ENCODE data around the gene BLNK. TPM values are rescaled to one million over a fixed set of nuclear protein-coding genes. Genes with fewer than 3 reads are reported as not detected.
A peak's percentile ranks its signal among the peaks of the same experiment; 100 is the strongest.
"Not testable (repeated sequence)": the region's sequence is repeated elsewhere in the genome, so short reads cannot be mapped to it uniquely, and the experiment has no call there.

The BLNK gene
- total RNA-seq, 1 donor from 2014 or later: 267 TPM

DNA sequence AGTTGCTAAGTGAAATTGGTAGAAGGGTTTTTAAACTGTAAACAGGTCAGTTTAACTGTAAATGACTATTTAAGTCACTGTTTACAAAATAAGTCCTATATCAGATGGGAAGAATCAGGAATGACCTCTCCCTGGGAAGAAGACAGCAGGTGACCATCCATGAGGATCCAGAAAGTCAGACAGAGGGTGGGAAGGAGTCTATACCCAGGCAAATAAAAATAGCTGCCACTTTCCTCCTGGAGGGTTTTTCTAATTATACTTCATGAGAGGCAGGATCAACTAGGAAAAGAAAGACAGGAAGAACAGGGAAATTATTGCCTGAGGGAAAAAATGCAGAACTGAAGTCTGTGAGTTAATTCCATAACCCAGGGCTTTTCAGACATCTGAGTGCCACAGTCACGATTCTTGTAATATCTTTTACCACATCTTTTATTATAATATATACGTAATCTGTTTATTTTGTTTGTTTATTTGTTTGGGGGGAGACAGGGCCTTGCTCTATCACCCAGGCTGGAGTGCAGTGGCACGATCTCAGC, 39.9 kb upstream of the BLNK start:
- H3K4me1 Mint-ChIP-seq: peaks cover 8% of the 10 kb centered on the region
- no peaks in the 10 kb centered on the region for H3K9me3 Mint-ChIP-seq
- intact Hi-C loops (cut with micrococcal nuclease): no loop called here
- ChIA-PET CTCF (no interaction called here), POLR2A (no interaction called here)
- no peaks in the 10 kb centered on the region for H3K36me3 Mint-ChIP-seq (ENCODE audit: low read depth)
- no peak for TF ChIP-seq CTCF (IDR thresholded peaks at IDR 0.05)
- no peak for DNase-seq
- peaks cover 14% of the 10 kb centered on the region for H3K27me3 Mint-ChIP-seq
- no peak for ATAC-seq (ENCODE audit: low read depth)
- H3K4me3 Mint-ChIP-seq: no peak overlapping the region
- H3K27ac Mint-ChIP-seq: no peak overlapping the region

- H3K4me3 Mint-ChIP-seq: no peak overlapping the region
- ChIA-PET POLR2A (no interaction called here), CTCF (interaction anchor here (1.3 kb wide), 2 partner anchors 16 to 81 kb away, joined by 4 read pairs; no protein-coding TSS in a partner anchor)
- ATAC-seq (ENCODE audit: low read depth) (no peak), DNase-seq (no peak)
- intact Hi-C loops (cut with micrococcal nuclease): no loop called here
- TF ChIP-seq CTCF (IDR thresholded peaks at IDR 0.05): no peak
- H3K36me3 Mint-ChIP-seq (ENCODE audit: low read depth): no peaks in the 10 kb centered on the region
- no peak overlapping the region for H3K27ac Mint-ChIP-seq
- peaks cover 14% of the 10 kb centered on the region for H3K4me1 Mint-ChIP-seq
- peaks cover 10% of the 10 kb centered on the region for H3K27me3 Mint-ChIP-seq
- no peaks in the 10 kb centered on the region for H3K9me3 Mint-ChIP-seq
These were observed 38.9 kb upstream of the BLNK start for GRCh38 chr10:96310321-96310669.

GRCh38 chr10:96309628-96310320, 38.4 kb upstream of the BLNK start:
- no peak overlapping the region for H3K4me3 Mint-ChIP-seq
- H3K27me3 Mint-ChIP-seq: peaks cover 14% of the 10 kb centered on the region
- no peaks in the 10 kb centered on the region for H3K36me3 Mint-ChIP-seq (ENCODE audit: low read depth)
- H3K9me3 Mint-ChIP-seq: no peaks in the 10 kb centered on the region
- TF ChIP-seq CTCF (IDR thresholded peaks at IDR 0.05): no peak
- H3K27ac Mint-ChIP-seq: no peak overlapping the region
- ChIA-PET CTCF (interaction anchor here (1.3 kb wide), 2 partner anchors 15 to 80 kb away, joined by 4 read pairs; no protein-coding TSS in a partner anchor), POLR2A (no interaction called here)
- ATAC-seq (ENCODE audit: low read depth) (no peak), DNase-seq (no peak)
- H3K4me1 Mint-ChIP-seq: peaks cover 17% of the 10 kb centered on the region
- intact Hi-C loops (cut with micrococcal nuclease): no loop called here

DNA sequence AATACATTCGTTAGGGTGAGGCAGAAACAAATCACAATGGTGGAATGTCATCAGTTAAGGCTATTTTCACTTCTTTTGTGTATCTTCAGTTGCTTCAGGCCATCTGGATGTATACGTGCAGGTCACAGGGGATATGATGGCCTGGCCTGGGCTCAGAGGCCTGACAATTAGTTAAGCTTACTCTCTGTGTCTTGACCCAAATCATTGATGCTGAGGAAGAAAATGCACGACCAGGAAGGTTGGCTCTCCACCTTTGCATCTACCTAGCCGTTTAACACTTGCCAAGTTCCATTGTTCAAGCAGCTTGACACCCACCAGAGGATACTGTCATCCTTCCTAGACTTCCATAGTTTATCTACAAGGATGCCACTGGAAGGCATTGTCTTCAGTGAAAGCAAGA, 37.5 kb upstream of the BLNK start:
- intact Hi-C loops (cut with micrococcal nuclease); H3K36me3 Mint-ChIP-seq (ENCODE audit: low read depth); DNase-seq; POLR2A ChIA-PET; H3K9me3 Mint-ChIP-seq; H3K27ac Mint-ChIP-seq; ATAC-seq (ENCODE audit: low read depth); H3K4me3 Mint-ChIP-seq: not testable (repeated sequence)
- Mint-ChIP-seq H3K27me3 (peaks cover 21% of the 10 kb centered on the region), H3K4me1 (peaks cover 25% of the 10 kb centered on the region)
- CTCF ChIA-PET: interaction anchor here (2.0 kb wide), 1 partner anchor 79 kb away, joined by 9 read pairs; no protein-coding TSS in a partner anchor

GRCh38 chr10:96306516-96306915, 35.1 kb upstream of the BLNK start:
- Mint-ChIP-seq H3K4me3 (peak overlapping the region; percentile 24), H3K36me3 (ENCODE audit: low read depth) (no peaks in the 10 kb centered on the region), H3K9me3 (no peaks in the 10 kb centered on the region), H3K27me3 (peaks cover 26% of the 10 kb centered on the region), H3K4me1 (peaks cover 27% of the 10 kb centered on the region), H3K27ac (no peak overlapping the region)
- DNase-seq: peak; percentile 32
- POLR2A ChIA-PET: interaction anchor here (0.7 kb wide), 1 partner anchor 12 kb away, joined by 3 read pairs; no protein-coding TSS in a partner anchor
- CTCF ChIA-PET: interaction anchor here (1.3 to 3.1 kb wide), 2 partner anchors 13 to 77 kb away, joined by 7 to 30 read pairs; no protein-coding TSS in a partner anchor
- intact Hi-C loops (cut with micrococcal nuclease): no loop called here
- no peak for TF ChIP-seq CTCF (IDR thresholded peaks at IDR 0.05)
- peak; percentile 90 for ATAC-seq (ENCODE audit: low read depth)
